ENCODE data around the gene CEP72. TPM values are rescaled to one million over a fixed set of nuclear protein-coding genes. Genes with fewer than 3 reads are reported as not detected.
"Not testable (repeated sequence)": the region's sequence is repeated elsewhere in the genome, so short reads cannot be mapped to it uniquely, and the experiment has no call there.

The CEP72 gene
- total RNA-seq, 1 donor from 2014 or later = 11.9 TPM

GRCh38 chr5:604391-604831 is 7.7 kb upstream of the CEP72 start:
- no peak for TF ChIP-seq CTCF (IDR thresholded peaks at IDR 0.05; ENCODE audit: unreplicated experiment)
- Mint-ChIP-seq H3K4me3 (ENCODE audit: unreplicated experiment) (no peak overlapping the region), H3K9me3 (ENCODE audit: unreplicated experiment) (no peaks in the 10 kb centered on the region), H3K27me3 (ENCODE audit: unreplicated experiment) (peaks cover 2% of the 10 kb centered on the region), H3K36me3 (ENCODE audit: low read depth, unreplicated experiment) (peaks cover 5% of the 10 kb centered on the region), H3K27ac (ENCODE audit: unreplicated experiment) (no peak overlapping the region), H3K4me1 (ENCODE audit: unreplicated experiment) (peaks cover 4% of the 10 kb centered on the region)
- no peak for DNase-seq (ENCODE audit: low spot score)

- not testable (repeated sequence) for H3K4me3 Mint-ChIP-seq (ENCODE audit: unreplicated experiment); H3K9me3 Mint-ChIP-seq (ENCODE audit: unreplicated experiment); H3K36me3 Mint-ChIP-seq (ENCODE audit: low read depth, unreplicated experiment); DNase-seq (ENCODE audit: low spot score); H3K4me1 Mint-ChIP-seq (ENCODE audit: unreplicated experiment); H3K27ac Mint-ChIP-seq (ENCODE audit: unreplicated experiment); H3K27me3 Mint-ChIP-seq (ENCODE audit: unreplicated experiment)
These were observed 7.0 kb upstream of the CEP72 start for GRCh38 chr5:605090-605489.

- peaks cover 5% of the 10 kb centered on the region for H3K36me3 Mint-ChIP-seq (ENCODE audit: low read depth, unreplicated experiment)
- no peak overlapping the region for H3K27ac Mint-ChIP-seq (ENCODE audit: unreplicated experiment)
- no peak overlapping the region for H3K4me3 Mint-ChIP-seq (ENCODE audit: unreplicated experiment)
- H3K4me1 Mint-ChIP-seq (ENCODE audit: unreplicated experiment) = peaks cover 4% of the 10 kb centered on the region
- DNase-seq (ENCODE audit: low spot score) = no peak
- peaks cover 12% of the 10 kb centered on the region for H3K27me3 Mint-ChIP-seq (ENCODE audit: unreplicated experiment)
- no peaks in the 10 kb centered on the region for H3K9me3 Mint-ChIP-seq (ENCODE audit: unreplicated experiment)
- TF ChIP-seq CTCF (IDR thresholded peaks at IDR 0.05; ENCODE audit: unreplicated experiment) = no peak
These were observed 6.1 kb upstream of the CEP72 start for GRCh38 chr5:606061-606460.

GRCh38 chr5:606526-607399 is 5.4 kb upstream of the CEP72 start:
- peaks cover 5% of the 10 kb centered on the region for H3K36me3 Mint-ChIP-seq (ENCODE audit: low read depth, unreplicated experiment)
- no peak overlapping the region for H3K4me3 Mint-ChIP-seq (ENCODE audit: unreplicated experiment)
- TF ChIP-seq CTCF (IDR thresholded peaks at IDR 0.05; ENCODE audit: unreplicated experiment) = no peak
- peaks cover 4% of the 10 kb centered on the region for H3K4me1 Mint-ChIP-seq (ENCODE audit: unreplicated experiment)
- peaks cover 12% of the 10 kb centered on the region for H3K27me3 Mint-ChIP-seq (ENCODE audit: unreplicated experiment)
- H3K9me3 Mint-ChIP-seq (ENCODE audit: unreplicated experiment) = no peaks in the 10 kb centered on the region
- peak overlapping the region; percentile 25 for H3K27ac Mint-ChIP-seq (ENCODE audit: unreplicated experiment)
- no peak for DNase-seq (ENCODE audit: low spot score)

- DNase-seq (ENCODE audit: low spot score) = no peak
- Mint-ChIP-seq H3K4me1 (ENCODE audit: unreplicated experiment) (peaks cover 4% of the 10 kb centered on the region), H3K27ac (ENCODE audit: unreplicated experiment) (peak overlapping the region; percentile 25), H3K27me3 (ENCODE audit: unreplicated experiment) (peaks cover 14% of the 10 kb centered on the region), H3K36me3 (ENCODE audit: low read depth, unreplicated experiment) (peaks cover 7% of the 10 kb centered on the region), H3K4me3 (ENCODE audit: unreplicated experiment) (no peak overlapping the region), H3K9me3 (ENCODE audit: unreplicated experiment) (no peaks in the 10 kb centered on the region)
- no peak for TF ChIP-seq CTCF (IDR thresholded peaks at IDR 0.05; ENCODE audit: unreplicated experiment)
These were observed 4.4 kb upstream of the CEP72 start for GRCh38 chr5:607541-608428.

Measured in endothelial cell (in vitro differentiated cells).